NCI-H460 (cell line): Measurements from ENCODE around the gene CHRNE. TPM values are rescaled to one million over a fixed set of nuclear protein-coding genes. Genes with fewer than 3 reads are reported as not detected.
A peak's percentile ranks its signal among the peaks of the same experiment; 100 is the strongest.
"Not testable (repeated sequence)": the region's sequence is repeated elsewhere in the genome, so short reads cannot be mapped to it uniquely, and the experiment has no call there.

Experiments used
- DNase-seq: peaks from one replicate; pipeline ENCODE4 v3.0.0-alpha.2; 2016; ENCODE audit warnings: low read depth; ENCODE audit errors: extremely low read depth
- total RNA-seq: library from RNA; depleted of rRNA; stranded (reverse); fragments of >200 nt; shearing (Covaris generic); gene quantifications from 2 replicates; pipeline ENCODE4 v1.2.3, GENCODE V29; 2014

Gene CHRNE
- total RNA-seq, 1 experiment from 2014 or later, result not detected

DNA sequence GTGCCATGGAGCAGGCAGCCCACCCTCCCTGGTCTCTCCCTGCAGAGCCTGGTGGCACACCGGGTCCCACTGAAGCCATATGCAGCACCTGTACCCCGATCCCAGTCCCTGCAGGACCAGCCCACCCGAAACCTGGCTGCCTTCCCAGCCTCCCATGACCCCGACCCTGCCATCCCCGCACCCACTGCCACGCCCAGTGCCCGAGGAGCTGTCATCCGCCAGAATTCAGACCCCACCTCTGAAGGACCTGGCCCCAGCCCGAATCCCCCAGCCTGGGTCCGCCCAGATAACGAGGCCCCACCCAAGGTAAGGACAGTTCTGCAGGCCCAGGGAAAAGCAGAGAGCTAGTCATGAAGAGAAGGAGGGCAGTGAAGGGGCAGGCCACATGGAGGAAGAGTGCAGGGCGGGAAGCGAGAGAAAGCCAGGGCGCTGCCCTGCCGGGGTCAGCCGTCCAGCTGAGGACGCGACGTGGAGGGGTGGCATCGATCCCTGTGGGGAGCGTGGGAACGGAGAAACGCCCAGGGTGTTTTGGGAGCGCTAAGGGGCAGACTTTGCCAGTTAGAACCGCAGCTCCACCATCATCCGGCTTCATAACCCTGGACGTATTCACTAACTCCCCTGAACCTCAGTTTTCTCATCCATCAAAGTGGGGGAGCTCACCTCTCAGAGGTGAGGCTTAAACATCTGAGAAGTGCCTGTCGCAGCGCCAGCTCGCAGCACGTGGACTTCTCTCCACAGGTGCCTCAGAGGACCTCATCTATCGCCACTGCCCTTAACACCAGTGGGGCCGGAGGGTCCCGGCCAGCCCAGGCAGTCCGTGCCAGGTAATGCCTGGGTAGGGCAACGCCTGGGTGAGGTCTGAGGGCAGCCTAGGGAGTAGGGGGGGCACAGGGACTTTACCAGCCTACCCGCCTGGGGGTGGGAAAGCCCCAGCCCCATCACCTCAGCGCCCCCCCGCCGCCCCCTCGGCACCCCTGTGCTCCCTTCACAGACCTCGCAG, 11.2 kb downstream of the CHRNE start:
- DNase-seq, result no peak

DNA sequence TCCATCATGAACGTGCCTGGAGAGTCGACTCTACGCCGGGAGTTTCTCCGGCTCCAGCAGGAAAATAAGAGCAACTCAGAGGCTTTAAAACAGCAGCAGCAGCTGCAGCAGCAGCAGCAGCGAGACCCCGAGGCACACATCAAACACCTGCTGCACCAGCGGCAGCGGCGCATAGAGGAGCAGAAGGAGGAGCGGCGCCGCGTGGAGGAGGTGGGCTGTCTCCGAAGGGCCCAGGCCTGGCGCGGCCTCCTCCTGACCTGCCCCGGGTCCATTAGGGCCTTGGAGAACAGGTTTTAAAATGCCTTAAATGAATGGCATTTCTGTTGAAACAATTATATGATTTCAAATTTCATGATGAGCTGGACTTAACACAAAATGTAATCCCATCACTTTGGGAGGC, 15.3 kb downstream of the CHRNE start:
- no peak for DNase-seq

DNA sequence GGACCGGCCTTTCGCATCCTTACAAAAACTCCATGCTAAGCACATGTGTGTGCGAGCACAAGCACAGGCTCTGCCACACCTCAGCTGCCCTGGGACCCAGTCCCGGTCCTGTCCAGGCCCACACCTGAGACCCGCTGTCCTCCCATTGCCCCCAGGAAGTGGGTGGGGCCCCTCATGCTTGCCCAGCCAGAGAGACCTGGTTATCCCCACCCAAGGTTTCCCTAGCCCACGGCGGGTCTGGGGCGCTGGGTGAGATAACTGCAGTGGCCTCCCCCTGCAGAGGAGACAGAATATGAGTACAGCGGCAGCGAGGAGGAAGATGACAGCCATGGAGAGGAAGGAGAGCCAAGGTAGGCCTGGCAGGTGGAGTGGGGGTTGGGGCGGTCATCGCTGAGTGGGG, 16.1 kb downstream of the CHRNE start:
- DNase-seq, result no peak

DNA sequence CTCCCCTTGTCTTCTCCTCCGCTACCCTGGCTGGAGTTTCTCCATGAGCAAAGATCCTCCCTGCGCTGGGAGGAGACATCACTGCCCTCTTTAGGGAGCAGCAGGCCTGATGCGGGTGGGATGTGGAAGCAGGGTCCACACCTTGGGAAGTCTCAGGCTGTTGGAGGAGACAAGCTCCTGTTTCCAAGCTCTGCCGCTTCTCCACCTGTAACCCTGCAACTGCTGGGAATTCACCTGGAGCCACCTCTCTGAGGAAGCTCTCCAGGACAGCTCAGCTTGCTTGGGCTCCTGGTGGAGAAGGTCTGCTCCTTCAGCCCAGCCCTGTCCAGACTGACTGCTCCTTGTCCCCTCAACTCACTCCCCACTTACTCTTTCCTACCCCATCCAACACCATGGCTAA, 18.4 kb downstream of the CHRNE start:
- no peak for DNase-seq

DNA sequence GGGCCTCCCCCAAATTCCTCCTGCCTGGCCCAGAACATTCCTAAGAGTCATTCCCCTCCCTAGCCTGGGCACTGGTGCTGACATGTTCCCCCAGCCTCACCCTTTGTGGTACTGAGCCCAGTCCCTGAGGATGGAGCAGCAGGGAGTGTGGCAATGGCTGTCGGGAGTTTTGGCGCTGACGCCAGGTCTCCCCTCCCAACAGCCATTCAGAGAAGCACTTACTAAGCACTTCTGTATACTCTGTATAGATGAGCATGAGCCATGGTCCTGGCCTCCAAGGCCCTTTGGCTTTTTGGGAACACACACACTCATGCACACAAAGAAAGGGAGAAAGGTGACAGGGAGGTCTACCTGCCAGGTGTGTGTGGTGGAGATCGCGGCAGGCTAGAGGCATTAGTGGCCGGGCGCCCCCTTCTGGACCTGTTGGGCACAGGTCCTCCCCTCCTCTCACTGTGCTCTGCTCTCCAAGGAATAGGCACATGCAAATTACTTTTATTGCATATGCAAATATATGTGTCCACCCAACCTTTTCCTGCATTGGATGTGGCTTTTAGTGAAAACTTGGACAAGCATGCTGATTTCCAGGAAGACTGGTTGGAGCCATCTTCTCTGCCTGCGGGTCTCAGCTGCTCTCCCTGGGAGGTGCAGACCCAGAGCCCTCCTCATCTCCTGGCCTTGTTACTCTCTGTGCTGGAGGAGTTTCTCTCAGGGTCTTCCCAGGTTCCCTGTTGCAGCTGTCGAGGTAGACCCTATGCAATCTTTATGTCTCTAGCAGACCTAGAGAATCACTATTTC, 20.9 kb downstream of the CHRNE start:
- peak; percentile 50 for DNase-seq

DNA sequence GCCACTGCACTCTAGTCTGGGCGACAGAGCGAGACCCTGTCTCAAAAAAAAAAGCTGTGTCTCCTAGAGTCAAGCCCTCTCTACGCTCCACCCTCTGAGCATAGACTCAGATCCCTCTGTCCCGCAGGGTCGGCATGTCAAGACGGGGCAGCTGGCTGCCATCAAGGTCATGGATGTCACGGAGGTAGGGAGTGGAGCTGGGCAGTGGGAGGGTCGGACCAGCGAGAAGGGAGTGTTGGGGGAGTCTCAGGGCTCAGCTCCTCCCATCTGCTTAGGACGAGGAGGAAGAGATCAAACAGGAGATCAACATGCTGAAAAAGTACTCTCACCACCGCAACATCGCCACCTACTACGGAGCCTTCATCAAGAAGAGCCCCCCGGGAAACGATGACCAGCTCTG, 22.0 kb downstream of the CHRNE start:
- DNase-seq, result no peak

DNA sequence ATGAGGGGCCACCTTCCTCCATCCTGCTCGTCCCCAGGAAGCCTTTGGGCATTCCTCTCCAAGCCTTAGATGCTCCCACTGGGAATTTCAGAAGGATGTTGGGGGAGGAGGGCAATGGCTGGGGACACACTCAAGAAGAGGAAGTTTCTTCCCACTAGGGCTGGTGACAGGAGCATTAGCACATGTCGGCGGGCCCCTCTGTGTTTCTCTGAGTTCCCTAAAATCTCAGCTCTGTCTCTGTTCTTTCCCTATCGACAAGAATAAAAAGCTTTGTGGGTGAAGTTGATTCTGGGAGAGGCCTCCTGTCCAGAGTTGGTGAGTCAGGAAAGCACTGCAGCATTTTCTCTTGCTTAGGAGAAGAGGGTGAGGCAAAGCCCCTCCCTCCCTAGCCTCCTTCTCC, 23.3 kb downstream of the CHRNE start:
- no peak for DNase-seq

DNA sequence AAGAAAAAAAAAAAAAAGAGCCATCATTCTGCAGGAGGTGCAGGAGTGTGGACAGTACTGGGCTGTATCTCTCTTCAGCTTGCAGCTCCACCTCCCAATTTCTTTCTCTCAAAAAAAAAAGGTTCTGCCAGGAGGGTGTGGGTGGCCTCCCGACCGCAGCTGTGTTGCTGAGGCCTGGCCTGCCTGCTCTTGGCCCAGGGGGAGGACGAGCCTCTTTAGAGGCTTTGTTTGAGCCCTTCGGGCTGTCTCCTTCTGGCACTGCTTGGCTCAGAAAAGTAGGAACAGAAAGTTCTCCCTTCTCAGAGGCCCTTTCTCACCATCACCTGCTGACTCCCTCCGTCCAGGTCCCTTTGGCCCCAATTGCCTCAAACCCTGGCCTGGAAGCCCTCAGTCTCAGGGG, 25.8 kb downstream of the CHRNE start:
- no peak for DNase-seq

DNA sequence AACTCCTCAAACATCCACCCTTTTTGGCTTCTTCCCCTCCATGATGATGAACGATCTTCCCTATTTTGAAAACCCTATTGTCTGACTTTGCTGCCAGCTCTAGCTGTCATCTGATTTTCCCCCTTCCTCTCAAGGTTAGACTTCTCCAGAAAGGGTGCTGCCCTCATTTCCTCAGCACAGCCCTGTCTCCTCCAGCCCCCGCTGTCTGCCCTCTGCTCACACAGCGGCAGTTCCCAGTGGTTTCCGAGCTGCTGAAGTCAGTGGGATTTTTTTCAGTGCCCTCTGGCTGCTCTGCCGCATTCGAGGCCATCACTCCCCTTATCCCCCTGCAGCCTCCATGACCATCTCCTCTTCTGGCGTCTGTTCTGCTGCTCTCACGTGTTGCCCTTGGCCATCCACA, 30.1 kb downstream of the CHRNE start:
- no peak for DNase-seq

DNA sequence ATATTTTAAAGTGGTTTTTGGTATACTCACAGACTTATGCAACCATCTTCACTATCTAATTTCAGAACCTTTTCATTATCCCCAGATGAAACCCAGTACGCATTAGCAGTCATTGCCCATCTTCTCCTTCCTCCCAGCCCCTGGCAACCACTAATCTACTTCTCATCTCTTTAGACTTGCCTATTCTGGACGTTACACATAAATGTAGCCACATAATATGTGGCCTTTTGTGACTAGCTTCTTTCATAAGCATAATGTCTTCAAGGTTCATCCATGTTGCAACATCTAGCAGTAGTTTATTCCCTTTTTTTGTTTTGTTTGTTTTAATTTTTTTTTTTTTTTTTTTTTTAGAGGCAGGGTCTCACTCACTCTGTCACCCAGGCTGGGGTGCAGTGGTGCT, 32.0 kb downstream of the CHRNE start:
- DNase-seq, result no peak

DNA sequence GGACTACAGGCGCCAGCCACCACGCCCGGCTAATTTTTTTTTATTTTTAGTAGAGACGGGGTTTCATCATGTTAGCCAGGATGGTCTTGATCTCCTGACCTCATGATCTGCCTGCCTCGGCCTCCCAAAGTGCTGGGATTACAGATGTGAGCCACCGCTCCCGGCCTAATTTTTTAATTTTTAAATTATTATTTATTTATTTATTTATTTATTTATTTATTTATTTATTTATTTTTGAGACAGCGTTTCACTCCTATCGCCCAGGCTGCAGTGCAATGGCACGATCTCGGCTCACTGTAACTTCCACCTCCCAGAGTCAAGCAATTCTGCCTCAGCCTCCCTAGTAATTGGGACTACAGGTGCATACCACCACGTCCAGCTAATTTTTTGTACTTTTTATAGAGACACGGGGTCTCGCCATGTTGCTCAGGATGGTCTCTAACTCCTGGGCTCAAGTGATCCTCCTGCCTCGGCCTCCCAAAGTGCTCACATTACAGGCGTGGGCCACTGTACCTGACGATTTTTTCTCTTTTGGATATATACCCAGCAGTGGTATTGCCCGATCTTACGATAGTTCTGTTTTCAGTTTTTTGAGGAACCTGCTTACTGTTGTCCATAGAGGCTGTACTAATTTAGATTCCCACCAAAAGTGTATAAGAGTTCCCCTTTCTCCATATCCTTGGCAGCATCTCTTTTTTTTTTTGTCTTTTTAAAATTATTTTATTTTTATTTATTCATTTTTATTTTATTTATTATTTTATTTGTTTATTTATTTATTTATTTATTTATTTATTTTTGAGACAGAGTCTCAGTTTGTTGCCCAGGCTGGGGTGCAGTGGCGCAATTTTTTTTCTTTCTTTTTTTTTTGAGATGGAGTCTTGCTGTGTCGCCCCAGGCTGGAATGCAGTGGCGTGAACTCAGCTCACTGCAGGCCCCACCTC, 33.6 kb downstream of the CHRNE start:
- DNase-seq, result not testable (repeated sequence)

DNA sequence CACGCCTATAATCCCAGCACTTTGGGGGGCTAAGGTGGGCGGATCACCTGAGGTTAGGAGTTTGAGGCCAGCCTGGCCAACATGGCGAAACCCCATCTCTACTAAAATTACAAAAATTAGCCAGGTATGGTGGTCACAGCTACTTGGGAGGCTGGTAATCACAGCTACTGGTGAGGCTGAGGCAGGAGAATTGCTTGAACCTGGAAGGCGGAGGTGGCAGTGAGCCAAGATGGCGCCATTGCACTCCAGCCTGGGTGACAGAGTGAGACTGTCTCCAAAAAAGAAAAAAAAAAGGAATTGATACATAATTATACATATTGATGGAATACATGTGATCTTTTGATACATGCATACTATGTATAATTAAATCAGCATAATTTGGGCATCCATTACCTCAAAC, 35.4 kb downstream of the CHRNE start:
- not testable (repeated sequence) for DNase-seq

DNA sequence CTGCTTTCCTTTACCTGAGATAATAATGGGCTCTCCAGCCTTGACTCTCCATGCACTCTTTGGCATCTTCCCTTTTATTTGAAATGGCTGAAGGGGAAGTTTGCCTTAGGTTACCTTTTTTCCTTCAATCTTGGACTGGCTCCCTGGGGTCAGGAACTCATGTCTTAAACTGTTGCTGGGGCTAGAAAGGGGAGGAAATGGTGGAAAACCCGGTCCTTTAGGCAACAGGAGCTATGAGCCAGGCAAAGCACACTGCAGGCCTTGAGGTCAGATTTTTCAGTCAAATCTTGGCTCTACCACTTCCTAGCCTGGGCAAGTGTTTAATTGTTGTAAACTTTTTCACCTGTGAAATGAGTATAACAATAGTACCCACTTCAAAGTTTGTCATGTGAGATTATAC, 39.6 kb downstream of the CHRNE start:
- no peak for DNase-seq

DNA sequence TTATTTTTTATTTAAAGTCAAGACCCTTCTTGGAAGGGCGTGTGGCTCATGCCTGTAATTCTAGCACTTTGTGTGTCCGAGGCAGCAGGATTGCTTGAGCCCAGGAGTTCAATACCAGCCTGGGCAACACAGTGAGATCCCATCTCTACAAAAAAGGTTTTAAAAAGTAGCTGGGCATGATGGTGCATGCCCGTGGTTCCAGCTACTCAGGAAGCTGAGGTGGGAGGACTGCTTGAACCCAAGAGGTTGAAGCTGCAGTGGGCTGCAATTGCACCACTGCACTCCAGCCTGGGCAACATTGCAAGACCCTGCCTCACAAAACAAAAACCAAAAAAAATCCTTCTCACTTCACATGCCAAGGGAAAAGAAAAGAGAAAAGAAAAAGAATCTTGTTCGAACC, 40.2 kb downstream of the CHRNE start:
- DNase-seq, result no peak

DNA sequence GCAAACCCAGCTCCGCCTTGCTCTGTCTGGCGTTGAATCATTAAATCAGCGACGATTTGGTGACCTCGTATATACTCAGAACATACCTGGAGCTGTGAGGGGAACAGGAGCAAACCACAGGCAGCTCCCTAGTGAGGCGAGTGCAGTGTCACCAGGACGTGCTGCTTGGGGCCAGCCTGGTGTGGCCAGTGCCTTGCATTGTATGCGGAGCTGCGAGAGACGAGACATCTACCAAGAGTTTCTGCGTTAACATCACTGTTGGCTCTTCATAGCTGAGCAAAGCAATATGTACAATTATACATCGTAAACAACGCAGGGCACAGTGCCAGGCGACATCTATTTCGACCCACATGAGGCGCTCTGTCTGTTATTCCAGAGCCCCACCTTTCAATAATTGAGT, 41.8 kb downstream of the CHRNE start:
- DNase-seq, result no peak

DNA sequence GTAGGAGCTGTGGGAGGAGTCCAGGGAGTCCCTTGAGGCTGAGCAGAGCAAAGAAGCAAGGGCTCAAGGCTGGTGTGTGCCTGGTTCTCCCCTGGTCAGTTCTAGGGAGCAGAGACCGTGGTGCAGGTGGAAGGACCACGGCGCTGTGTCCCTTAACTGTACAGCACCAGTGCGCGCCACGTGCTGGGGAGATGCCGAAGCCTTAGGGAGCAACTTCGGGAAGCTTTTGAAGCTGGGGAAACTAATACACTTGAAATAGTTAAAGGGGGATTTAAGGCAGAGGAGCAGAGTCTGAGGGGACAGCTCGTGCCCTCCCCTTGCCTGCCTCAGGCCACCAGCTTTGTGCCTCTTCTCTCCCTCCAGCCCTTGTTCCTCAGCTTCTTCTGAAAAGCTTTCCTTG, 42.2 kb downstream of the CHRNE start:
- DNase-seq, result no peak

DNA sequence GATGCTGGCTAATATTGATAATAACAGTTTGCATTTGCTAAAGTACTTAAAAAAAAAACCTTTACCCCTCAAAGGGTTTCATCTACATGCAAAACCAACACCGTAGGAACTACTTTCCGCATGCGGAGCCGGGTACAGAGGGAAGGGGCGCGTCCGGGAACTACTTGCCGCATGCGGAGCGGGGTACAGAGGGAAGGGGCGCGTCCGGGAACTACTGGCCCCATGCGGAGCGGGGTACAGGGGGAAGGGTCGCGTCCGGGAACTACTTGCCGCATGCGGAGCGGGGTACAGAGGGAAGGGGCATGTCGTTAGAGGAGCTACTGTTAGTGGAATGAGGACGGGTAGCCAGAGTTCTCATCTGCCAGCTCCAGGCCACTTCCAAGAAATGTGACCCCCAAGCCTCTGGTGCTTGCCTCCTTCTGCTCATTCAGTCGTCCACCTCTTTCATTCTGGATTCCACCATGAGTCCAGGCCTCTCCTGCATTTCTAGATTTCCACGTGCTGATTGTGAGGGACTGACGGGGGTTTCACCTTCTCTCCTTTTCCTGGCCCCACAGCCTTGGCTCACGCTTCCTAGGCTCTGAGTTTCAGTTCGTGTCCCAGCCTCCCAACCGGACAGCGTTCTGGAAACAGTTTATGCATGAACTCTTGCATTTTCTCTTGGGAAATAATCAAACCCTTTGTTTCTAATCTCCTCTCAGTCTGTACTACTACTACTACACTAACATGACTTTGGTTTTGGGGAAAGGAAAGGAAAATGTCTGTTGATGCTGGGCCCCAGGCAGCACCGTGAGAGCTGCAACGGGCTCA, 42.9 kb downstream of the CHRNE start:
- no peak for DNase-seq

DNA sequence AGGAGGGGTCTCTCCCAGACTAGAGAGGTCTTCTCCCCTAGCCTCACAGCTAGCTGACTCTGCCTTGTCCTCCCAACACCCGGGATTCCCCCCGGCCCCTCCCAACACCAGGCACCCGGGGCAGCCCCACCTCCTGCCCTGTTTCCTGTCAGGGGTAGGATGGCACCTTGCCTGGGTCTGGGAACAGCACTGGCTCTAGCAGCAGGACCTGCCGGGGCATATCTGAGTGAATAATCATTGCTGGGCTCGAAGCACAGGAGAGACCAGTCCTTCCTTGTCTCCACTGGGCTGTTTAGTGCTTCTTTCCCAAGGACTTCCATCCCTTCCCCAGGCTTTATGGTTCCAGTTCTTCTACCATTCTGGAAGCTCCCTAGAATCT, 44.0 kb downstream of the CHRNE start:
- no peak for DNase-seq

DNA sequence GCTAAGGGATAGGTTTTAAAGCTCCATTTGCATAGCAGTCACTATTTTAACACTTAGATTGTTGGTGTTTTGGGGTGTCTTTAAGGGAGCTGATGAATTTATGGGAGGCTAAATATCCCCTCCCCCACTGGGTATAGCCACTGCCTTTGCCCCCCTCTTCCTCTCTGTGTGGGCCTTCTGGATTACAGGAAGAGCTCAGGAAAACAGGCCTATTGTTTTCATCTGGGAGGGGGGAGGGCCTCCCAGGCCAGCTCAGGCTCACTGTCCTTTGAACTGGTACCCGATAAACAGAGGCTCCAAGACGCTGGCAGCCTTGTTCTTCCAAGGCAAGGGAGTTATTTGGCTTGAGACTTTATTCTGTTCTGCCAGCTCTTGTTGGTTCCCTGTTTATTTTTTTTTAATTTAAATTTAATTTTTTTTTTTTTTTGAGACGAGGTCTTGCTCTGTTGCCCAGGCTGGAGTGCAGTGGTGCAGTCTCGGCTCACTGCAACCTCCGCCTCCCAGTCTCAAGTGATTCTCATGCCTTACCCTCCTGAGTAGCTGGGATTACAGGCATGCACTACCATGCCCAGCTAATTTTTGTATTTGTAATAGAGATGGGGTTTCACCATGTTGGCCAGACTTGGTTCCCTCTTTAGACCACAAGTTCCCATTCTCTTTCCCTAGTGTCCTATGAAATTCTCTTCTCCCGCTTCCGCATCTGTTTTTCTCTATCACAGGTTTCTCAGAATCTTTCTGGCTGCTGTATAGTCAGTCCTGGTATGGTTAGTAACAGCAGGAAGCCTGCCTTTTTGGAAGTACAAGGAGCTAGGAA, 44.6 kb downstream of the CHRNE start:
- no peak for DNase-seq
